Panc1 (cell line): ENCODE data around the gene RNASE7.

Source experiments
- CTCF ChIP-seq: fragments of 450-650 bp; IDR thresholded peaks from 2 replicates; pipeline ENCODE4 v1.5.1; 2017; ENCODE audit warnings: mild to moderate bottlenecking
- POLR2AphosphoS5 ChIP-seq: IDR thresholded peaks from 2 replicates; pipeline ENCODE4 v1.6.1; 2012; ENCODE audit warnings: mild to moderate bottlenecking, low read depth, low read length, moderate library complexity
- REST ChIP-seq, 2 experiments: IDR thresholded peaks; 2 replicates each; pipeline ENCODE4 v1.6.1; 2011 to 2012; ENCODE audit warnings: low read depth in 2 of 2, control low read depth in 1 of 2, low read length in 1 of 2, mild to moderate bottlenecking in 1 of 2, moderate library complexity in 1 of 2; ENCODE audit not compliant: insufficient read depth in 1 of 2

GRCh38 chr14:21034707-21035106 is 7.5 kb upstream of the RNASE7 start, which contains the start of gene RNASE13:
- TF ChIP-seq CTCF (no peak), POLR2AphosphoS5 (no peak), REST (IDR thresholded peaks at IDR 0.05; ENCODE audit: insufficient read depth in 1 of 2, low read depth in 2 of 2, low read length in 1 of 2) (no peak)
